ENCODE results near the gene PLD4. TPM values are rescaled to one million over a fixed set of nuclear protein-coding genes. Genes with fewer than 3 reads are reported as not detected.

PLD4 gene
- total RNA-seq, 1 donor from 2014 or later: not detected

- Histone ChIP-seq H3K4me1 (no peaks in the 10 kb centered on the region), H3K9me3 (no peaks in the 10 kb centered on the region), H3K27me3 (no peaks in the 10 kb centered on the region), H3K36me3 (peaks cover 20 to 31% of the 10 kb centered on the region in 2 donors), H3K27ac (no peak overlapping the region), H3K4me3 (no peak overlapping the region)
- intact Hi-C loops (cut with DNase I): no loop called here
- no peak for DNase-seq (ENCODE audit: low spot score in 2 of 2)
- no peak for TF ChIP-seq CTCF (IDR thresholded peaks at IDR 0.05)
These were observed 46.7 kb upstream of the PLD4 start for GRCh38 chr14:104877806-104878550.

DNA sequence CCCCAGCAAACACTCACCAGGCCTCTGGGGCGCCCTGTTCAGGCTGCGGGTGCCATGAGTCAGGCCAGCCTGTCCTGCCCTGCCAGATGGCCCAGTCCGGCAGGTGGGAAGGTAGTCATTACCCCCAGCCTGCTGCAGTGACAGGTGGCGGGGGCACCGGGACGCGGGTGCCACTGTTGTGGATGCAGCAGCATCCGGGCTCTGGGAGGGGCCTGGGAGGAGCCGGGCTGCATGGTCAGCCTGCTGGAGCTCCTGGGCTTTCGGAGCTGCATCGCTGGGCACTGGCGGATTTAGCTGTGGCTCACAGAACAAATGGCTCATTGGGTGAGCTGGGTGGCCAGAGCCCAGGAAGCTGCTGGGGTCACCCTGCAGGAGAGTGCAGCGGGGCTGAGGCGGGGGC lies 46.1 kb upstream of the PLD4 start:
- intact Hi-C loops (cut with DNase I): no loop called here
- H3K27me3 ChIP-seq: no peaks in the 10 kb centered on the region
- H3K36me3 ChIP-seq: peaks cover 26 to 37% of the 10 kb centered on the region in 2 donors
- H3K9me3 ChIP-seq: no peaks in the 10 kb centered on the region
- H3K27ac ChIP-seq: no peak overlapping the region
- no peaks in the 10 kb centered on the region for H3K4me1 ChIP-seq
- no peak for DNase-seq (ENCODE audit: low spot score in 2 of 2)
- no peak for TF ChIP-seq CTCF (IDR thresholded peaks at IDR 0.05)
- H3K4me3 ChIP-seq: no peak overlapping the region

DNA sequence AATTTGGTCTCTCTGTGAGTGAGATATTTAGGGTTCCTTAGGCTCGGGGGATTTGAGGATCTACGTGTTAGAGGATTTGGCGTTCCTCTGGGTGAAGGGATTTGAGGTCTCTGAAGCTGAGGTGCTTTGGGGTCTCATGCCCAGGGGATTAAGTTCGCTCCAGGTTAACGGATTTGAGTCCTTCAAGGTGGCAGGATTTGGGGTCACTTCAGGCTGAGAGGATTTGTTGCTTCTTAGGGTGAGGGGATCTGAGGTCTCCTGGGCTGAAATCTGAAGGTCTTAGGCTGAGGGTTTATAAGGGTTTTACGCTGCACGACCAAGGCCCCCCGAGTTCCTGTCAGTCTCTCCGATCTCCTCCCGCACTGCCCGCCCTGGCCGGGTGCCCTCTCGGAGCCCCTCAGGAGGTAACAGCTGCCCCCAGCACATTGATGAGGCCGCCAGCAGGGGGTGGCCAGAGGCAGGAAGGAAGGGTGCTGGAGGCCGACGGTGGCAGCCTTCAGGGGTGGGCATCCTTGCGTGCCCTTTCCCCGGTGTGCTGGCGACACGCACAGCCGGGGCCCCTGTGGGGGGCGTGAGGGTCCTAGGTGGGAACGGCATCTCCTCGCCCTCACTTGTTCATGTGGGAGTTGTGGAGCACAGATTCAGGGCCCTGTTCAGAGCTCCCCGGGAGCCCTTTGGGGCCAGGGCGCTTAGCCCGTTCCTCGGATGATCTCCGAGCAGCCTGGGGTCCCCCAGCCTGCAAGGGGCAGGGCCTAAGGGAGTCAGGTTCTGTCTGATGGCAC lies 45.3 kb upstream of the PLD4 start:
- H3K27ac ChIP-seq: no peak overlapping the region
- H3K4me3 ChIP-seq: no peak overlapping the region
- peaks cover 34 to 45% of the 10 kb centered on the region in 2 donors for H3K36me3 ChIP-seq

GRCh38 chr14:104879983-104880565 lies 44.6 kb upstream of the PLD4 start:
- Histone ChIP-seq H3K36me3 (peaks cover 36 to 46% of the 10 kb centered on the region in 2 donors), H3K4me1 (no peaks in the 10 kb centered on the region), H3K9me3 (no peaks in the 10 kb centered on the region), H3K27ac (no peak overlapping the region), H3K4me3 (no peak overlapping the region), H3K27me3 (no peaks in the 10 kb centered on the region)
- intact Hi-C loops (cut with DNase I): no loop called here
- TF ChIP-seq CTCF (IDR thresholded peaks at IDR 0.05): no peak
- DNase-seq (ENCODE audit: low spot score in 2 of 2): peak in 1 of 2 donors; percentile 56

More for the DNA sequence above, 45.3 kb upstream of the PLD4 start:
- TF ChIP-seq CTCF (IDR thresholded peaks at IDR 0.05): no peak
- DNase-seq (ENCODE audit: low spot score in 2 of 2): no peak
- Histone ChIP-seq H3K27me3 (no peaks in the 10 kb centered on the region), H3K9me3 (no peaks in the 10 kb centered on the region), H3K4me1 (no peaks in the 10 kb centered on the region)
- intact Hi-C loops (cut with DNase I): no loop called here

DNA sequence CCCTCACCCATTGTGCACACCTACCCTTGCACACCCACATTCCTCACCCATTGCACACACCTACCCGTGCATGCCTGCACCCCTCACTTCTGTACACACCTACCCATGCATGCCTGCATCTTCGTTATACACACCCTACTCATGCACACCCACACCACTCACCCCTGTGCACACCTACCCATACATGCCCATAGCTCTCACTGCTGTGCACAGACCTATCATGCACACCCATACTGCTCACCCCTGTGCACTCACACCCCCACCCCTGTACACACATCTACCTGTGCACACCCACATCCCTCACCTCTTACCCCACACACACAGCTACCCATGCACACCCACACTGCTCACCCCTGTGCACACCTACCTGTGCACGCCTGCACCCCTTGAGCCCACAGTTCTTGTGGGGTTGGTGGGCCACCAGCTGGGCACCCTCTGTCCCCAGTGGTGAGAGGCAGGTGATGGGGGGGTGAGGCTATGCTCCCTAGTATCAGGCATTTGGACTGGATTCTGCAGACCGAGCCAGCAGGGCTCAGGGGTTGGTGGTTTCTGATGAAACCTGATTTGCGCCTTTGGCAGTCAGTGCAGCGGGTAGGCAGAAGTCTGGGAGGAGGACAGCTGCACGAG lies 44.0 kb upstream of the PLD4 start:
- H3K4me3 ChIP-seq: no peak overlapping the region
- H3K9me3 ChIP-seq: no peaks in the 10 kb centered on the region
- peaks cover 40 to 52% of the 10 kb centered on the region in 2 donors for H3K36me3 ChIP-seq
- H3K27me3 ChIP-seq: no peaks in the 10 kb centered on the region
- no peak for DNase-seq (ENCODE audit: low spot score in 2 of 2)
- intact Hi-C loops (cut with DNase I): no loop called here
- no peak for TF ChIP-seq CTCF (IDR thresholded peaks at IDR 0.05)
- H3K27ac ChIP-seq: no peak overlapping the region
- no peaks in the 10 kb centered on the region for H3K4me1 ChIP-seq

Data from ascending aorta (tissue), 2 donors.